Measurements from ENCODE around the gene ZNF184.

ZNF184 gene

GRCh38 chr6:27472617-27473400, at the start of gene ZNF184:
ZNF184 (minus strand) TSS chr6:27473105; CDS start chr6:27472294, 811 bp downstream.
- DNase-seq = peak; percentile 98

- peak; percentile 80 for DNase-seq
Measured at GRCh38 chr6:27518881-27519795, 46.2 kb upstream of the ZNF184 start.

GRCh38 chr6:27517928-27518787, 45.3 kb upstream of the ZNF184 start:
- no peak for DNase-seq

- DNase-seq = no peak
Measured at GRCh38 chr6:27517238-27517637, 44.3 kb upstream of the ZNF184 start.

- DNase-seq = no peak
Measured at GRCh38 chr6:27514906-27515495, 42.1 kb upstream of the ZNF184 start.

- no peak for DNase-seq
Measured at GRCh38 chr6:27512525-27512924, 39.6 kb upstream of the ZNF184 start.

- DNase-seq = no peak
Measured at GRCh38 chr6:27507041-27507956, 34.4 kb upstream of the ZNF184 start.

GRCh38 chr6:27505209-27506027, 32.5 kb upstream of the ZNF184 start:
- DNase-seq = no peak

GRCh38 chr6:27503436-27504030, 30.6 kb upstream of the ZNF184 start:
- peak; percentile 68 for DNase-seq

- DNase-seq = peak; percentile 47
Measured at GRCh38 chr6:27502508-27503435, 29.9 kb upstream of the ZNF184 start.

GRCh38 chr6:27501187-27501586, 28.3 kb upstream of the ZNF184 start:
- DNase-seq = no peak

- no peak for DNase-seq
Measured at GRCh38 chr6:27500177-27500576, 27.3 kb upstream of the ZNF184 start.

GRCh38 chr6:27495386-27496135, 22.7 kb upstream of the ZNF184 start:
- DNase-seq = peak; percentile 68

GRCh38 chr6:27494987-27495385, 22.1 kb upstream of the ZNF184 start:
- no peak for DNase-seq

GRCh38 chr6:27494103-27494502, 21.2 kb upstream of the ZNF184 start:
- DNase-seq = no peak

- DNase-seq = no peak
Measured at GRCh38 chr6:27492631-27493190, 19.8 kb upstream of the ZNF184 start.

GRCh38 chr6:27479319-27480182, 6.6 kb upstream of the ZNF184 start:
- peak; percentile 90 for DNase-seq

Measured in right hindlimb (tissue), 1 donor.